HepG2 (cell line): Measurements from ENCODE around the gene MAP2K3. TPM values are rescaled to one million over a fixed set of nuclear protein-coding genes. Genes with fewer than 3 reads are reported as not detected.

ENCODE experiments used
- ATAD3A ChIP-seq: sonication (generic); formaldehyde crosslinking; IDR thresholded peaks from 2 replicates; pipeline ENCODE4 v1.4.0; 2020; ENCODE audit warnings: missing genetic modification reagents
- CHD4 ChIP-seq: fragments of 200-600 bp; sonication (generic); IDR thresholded peaks from 2 replicates; pipeline ENCODE4 v1.7.0; 2017; ENCODE audit warnings: mild to moderate bottlenecking, low read length, borderline replicate concordance
- DNMT1 ChIP-seq: sonication (generic); formaldehyde crosslinking; IDR thresholded peaks from 2 replicates; pipeline ENCODE4 v1.5.1; 2020; ENCODE audit warnings: mild to moderate bottlenecking, missing genetic modification reagents
- FOXP1 ChIP-seq, 2 experiments: fragments of 450-650 bp in 1 of 2; IDR thresholded peaks; 2 replicates each; pipeline ENCODE4 v1.6.1; 2017 to 2018; ENCODE audit warnings: antibody characterized with exemption in 1 of 2
- IRF2 ChIP-seq: IDR thresholded peaks from 2 replicates; pipeline ENCODE4 v1.6.1; 2018; ENCODE audit warnings: missing genetic modification reagents, missing compliant biosample characterization
- KAT2B ChIP-seq: fragments of 150-350 bp; IDR thresholded peaks from 2 replicates; pipeline ENCODE4 v1.6.1; 2014; ENCODE audit warnings: low read depth, low read length, borderline replicate concordance
- MAFK ChIP-seq, 2 experiments: IDR thresholded peaks in 1 of 2; conservative IDR thresholded peaks in 1 of 2; 2 replicates each; pipeline ENCODE4 v1.6.1; 2011; ENCODE audit warnings: improper control_type of control experiment in 2 of 2, low read length in 2 of 2
- NCOA1 ChIP-seq: sonication (generic); formaldehyde crosslinking; IDR thresholded peaks from 2 replicates; pipeline ENCODE4 v1.9.0; 2021; ENCODE audit warnings: missing genetic modification reagents
- NCOR1 ChIP-seq: fragments of 200-600 bp; sonication (generic); IDR thresholded peaks from 2 replicates; pipeline ENCODE4 v1.7.0; 2017; ENCODE audit warnings: antibody characterized with exemption, low read length, borderline replicate concordance
- RARA ChIP-seq: IDR thresholded peaks from 2 replicates; pipeline ENCODE4 v1.6.1; 2016; ENCODE audit warnings: missing genetic modification reagents, missing compliant biosample characterization
- RBM39 ChIP-seq: fragments of 200-400 bp; formaldehyde crosslinking; IDR thresholded peaks from one replicate; pipeline ENCODE4 v1.6.1; 2018; ENCODE audit warnings: antibody characterized with exemption, mild to moderate bottlenecking, low read depth, low read length; ENCODE audit not compliant: poor library complexity, severe bottlenecking
- SP4 ChIP-seq: sonication (generic); formaldehyde crosslinking; IDR thresholded peaks from 2 replicates; pipeline ENCODE4 v1.8.1; 2023; ENCODE audit warnings: mild to moderate bottlenecking, missing genetic modification reagents
- ZFP82 ChIP-seq: sonication (generic); formaldehyde crosslinking; IDR thresholded peaks from 2 replicates; pipeline ENCODE4 v1.5.1; 2020; ENCODE audit warnings: mild to moderate bottlenecking, missing genetic modification reagents, borderline replicate concordance
- ZFX ChIP-seq: sonication (generic); formaldehyde crosslinking; IDR thresholded peaks from 2 replicates; pipeline ENCODE4 v1.4.0; 2020; ENCODE audit warnings: mild to moderate bottlenecking, low read depth, missing genetic modification reagents, moderate library complexity
- ZNF256 ChIP-seq: sonication (generic); formaldehyde crosslinking; conservative IDR thresholded peaks from 2 replicates; pipeline ENCODE4 v1.4.0; 2020; ENCODE audit warnings: missing genetic modification reagents
- ZNF660 ChIP-seq: sonication (generic); formaldehyde crosslinking; IDR thresholded peaks from 2 replicates; pipeline ENCODE4 v1.5.1; 2020; ENCODE audit warnings: mild to moderate bottlenecking, low read depth, missing genetic modification reagents, borderline replicate concordance
- ZNF678 ChIP-seq: sonication (generic); formaldehyde crosslinking; IDR thresholded peaks from 2 replicates; pipeline ENCODE4 v1.4.0; 2020; ENCODE audit warnings: mild to moderate bottlenecking, missing genetic modification reagents
- ZNF766 ChIP-seq: sonication (generic); formaldehyde crosslinking; IDR thresholded peaks from 2 replicates; pipeline ENCODE4 v1.5.0; 2020; ENCODE audit warnings: missing genetic modification reagents, borderline replicate concordance
- polyA plus RNA-seq, 8 experiments: library from polyadenylated mRNA; depleted of rRNA in 3 of 8; stranded (reverse) in 7 of 8; unstranded in 1 of 8; fragments of >200 nt; fragmentation: Illumina TruSeq in 4 of 8; extraction: Trizol in 4 of 8; gene quantifications; 2 replicates each; pipeline versions ENCODE4 v1.2.1 to v1.2.3, GENCODE V29; 2011 to 2016; ENCODE audit warnings: low read depth in 4 of 8, missing spikeins in 1 of 8, mixed read lengths in 1 of 8; ENCODE audit not compliant: insufficient read depth in 1 of 8
- total RNA-seq, 5 experiments: library from RNA; depleted of rRNA; stranded (reverse); fragments of >200 nt; fragmentation: Illumina TruSeq; extraction: Trizol; gene quantifications; 2 replicates each; pipeline ENCODE4 v1.2.3, GENCODE V29; 2016; ENCODE audit warnings: low read depth in 1 of 5
- TF ChIP-seq, protein P1 (sequence below): sonication (generic); formaldehyde crosslinking; IDR thresholded peaks from 2 replicates; pipeline ENCODE4 v1.8.1; 2023; ENCODE audit warnings: mild to moderate bottlenecking, missing genetic modification reagents
- TF ChIP-seq, protein P2 (sequence below): sonication (generic); formaldehyde crosslinking; IDR thresholded peaks from 2 replicates; pipeline ENCODE4 v1.9.0; 2022; ENCODE audit warnings: low read depth, missing genetic modification reagents
- TF ChIP-seq, protein P3 (sequence below): sonication (generic); formaldehyde crosslinking; IDR thresholded peaks from 2 replicates; pipeline ENCODE4 v1.4.0; 2020; ENCODE audit warnings: low read depth, mild to moderate bottlenecking, missing genetic modification reagents
- TF ChIP-seq, protein P4 (sequence below): sonication (generic); formaldehyde crosslinking; IDR thresholded peaks from 2 replicates; pipeline ENCODE4 v1.5.1; 2020; ENCODE audit warnings: missing genetic modification reagents, mild to moderate bottlenecking, borderline replicate concordance
- TF ChIP-seq, protein P5 (sequence below), 2 experiments: sonication (generic) in 1 of 2; formaldehyde crosslinking in 1 of 2; IDR thresholded peaks; 2 replicates each; pipeline versions ENCODE4 v1.4.0 to v1.6.1; 2018 to 2020; ENCODE audit warnings: missing genetic modification reagents in 2 of 2, borderline replicate concordance in 1 of 2, low read depth in 1 of 2, mild to moderate bottlenecking in 1 of 2, missing biosample characterization in 1 of 2

Gene MAP2K3
- total and polyA plus RNA-seq, 2 of the 13 experiments (the other 11 are each of a cell fraction or from before 2014, with no cell fraction given), result 20.5 to 27.4 TPM

DNA sequence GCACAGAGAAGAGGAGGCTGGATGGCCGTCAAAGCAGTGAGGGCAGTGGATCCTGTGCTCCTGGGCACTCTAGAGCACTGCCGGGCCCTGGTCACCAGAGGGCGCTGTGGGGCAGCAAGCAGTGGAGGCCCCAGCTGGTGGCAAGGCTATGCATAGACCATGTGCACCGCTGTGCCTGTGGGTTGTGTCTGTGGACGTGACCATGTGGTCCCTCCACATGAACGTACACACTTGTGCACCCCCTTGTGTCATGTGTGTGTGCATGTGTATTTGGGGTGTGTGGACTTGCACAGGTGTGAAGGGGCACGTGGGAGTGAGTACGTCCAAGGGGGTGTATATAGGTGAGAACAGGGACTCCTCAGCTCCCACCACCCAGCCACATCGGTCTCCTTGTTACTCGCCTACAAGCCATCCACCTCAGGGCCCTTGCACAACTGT lies 4.4 kb upstream of the MAP2K3 start (continued):
- peak; percentile 58; the same call in 1 of the 2 replicates for TF ChIP-seq SP4 (CRISPR knock-in tag)
- TF ChIP-seq RARA (CRISPR knock-in tag), result no peak
- TF ChIP-seq ZNF660 (CRISPR knock-in tag), result no peak
- TF ChIP-seq DNMT1 (CRISPR knock-in tag), result no peak
- TF ChIP-seq ZNF256 (CRISPR knock-in tag), result no peak
- no peak for TF ChIP-seq RBM39
- no peak for TF ChIP-seq ZNF766 (CRISPR knock-in tag)
- TF ChIP-seq NCOR1, result no peak
- TF ChIP-seq KAT2B, result no peak
- TF ChIP-seq CHD4, result no peak
- no peak for TF ChIP-seq NCOA1
- peak; percentile 50; the same call in 1 of the 2 replicates for TF ChIP-seq IRF2
- TF ChIP-seq, protein P1, sequence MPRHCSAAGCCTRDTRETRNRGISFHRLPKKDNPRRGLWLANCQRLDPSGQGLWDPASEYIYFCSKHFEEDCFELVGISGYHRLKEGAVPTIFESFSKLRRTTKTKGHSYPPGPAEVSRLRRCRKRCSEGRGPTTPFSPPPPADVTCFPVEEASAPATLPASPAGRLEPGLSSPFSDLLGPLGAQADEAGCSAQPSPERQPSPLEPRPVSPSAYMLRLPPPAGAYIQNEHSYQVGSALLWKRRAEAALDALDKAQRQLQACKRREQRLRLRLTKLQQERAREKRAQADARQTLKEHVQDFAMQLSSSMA (CRISPR knock-in tag), result no peak
- TF ChIP-seq, protein P2, sequence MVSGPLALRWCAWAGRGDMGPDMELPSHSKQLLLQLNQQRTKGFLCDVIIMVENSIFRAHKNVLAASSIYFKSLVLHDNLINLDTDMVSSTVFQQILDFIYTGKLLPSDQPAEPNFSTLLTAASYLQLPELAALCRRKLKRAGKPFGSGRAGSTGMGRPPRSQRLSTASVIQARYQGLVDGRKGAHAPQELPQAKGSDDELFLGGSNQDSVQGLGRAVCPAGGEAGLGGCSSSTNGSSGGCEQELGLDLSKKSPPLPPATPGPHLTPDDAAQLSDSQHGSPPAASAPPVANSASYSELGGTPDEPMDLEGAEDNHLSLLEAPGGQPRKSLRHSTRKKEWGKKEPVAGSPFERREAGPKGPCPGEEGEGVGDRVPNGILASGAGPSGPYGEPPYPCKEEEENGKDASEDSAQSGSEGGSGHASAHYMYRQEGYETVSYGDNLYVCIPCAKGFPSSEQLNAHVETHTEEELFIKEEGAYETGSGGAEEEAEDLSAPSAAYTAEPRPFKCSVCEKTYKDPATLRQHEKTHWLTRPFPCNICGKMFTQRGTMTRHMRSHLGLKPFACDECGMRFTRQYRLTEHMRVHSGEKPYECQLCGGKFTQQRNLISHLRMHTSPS, result no peak
- TF ChIP-seq, protein P3, sequence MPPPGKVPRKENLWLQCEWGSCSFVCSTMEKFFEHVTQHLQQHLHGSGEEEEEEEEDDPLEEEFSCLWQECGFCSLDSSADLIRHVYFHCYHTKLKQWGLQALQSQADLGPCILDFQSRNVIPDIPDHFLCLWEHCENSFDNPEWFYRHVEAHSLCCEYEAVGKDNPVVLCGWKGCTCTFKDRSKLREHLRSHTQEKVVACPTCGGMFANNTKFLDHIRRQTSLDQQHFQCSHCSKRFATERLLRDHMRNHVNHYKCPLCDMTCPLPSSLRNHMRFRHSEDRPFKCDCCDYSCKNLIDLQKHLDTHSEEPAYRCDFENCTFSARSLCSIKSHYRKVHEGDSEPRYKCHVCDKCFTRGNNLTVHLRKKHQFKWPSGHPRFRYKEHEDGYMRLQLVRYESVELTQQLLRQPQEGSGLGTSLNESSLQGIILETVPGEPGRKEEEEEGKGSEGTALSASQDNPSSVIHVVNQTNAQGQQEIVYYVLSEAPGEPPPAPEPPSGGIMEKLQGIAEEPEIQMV (CRISPR knock-in tag), result no peak
- no peak for TF ChIP-seq ZNF678 (CRISPR knock-in tag)
- TF ChIP-seq, protein P4, sequence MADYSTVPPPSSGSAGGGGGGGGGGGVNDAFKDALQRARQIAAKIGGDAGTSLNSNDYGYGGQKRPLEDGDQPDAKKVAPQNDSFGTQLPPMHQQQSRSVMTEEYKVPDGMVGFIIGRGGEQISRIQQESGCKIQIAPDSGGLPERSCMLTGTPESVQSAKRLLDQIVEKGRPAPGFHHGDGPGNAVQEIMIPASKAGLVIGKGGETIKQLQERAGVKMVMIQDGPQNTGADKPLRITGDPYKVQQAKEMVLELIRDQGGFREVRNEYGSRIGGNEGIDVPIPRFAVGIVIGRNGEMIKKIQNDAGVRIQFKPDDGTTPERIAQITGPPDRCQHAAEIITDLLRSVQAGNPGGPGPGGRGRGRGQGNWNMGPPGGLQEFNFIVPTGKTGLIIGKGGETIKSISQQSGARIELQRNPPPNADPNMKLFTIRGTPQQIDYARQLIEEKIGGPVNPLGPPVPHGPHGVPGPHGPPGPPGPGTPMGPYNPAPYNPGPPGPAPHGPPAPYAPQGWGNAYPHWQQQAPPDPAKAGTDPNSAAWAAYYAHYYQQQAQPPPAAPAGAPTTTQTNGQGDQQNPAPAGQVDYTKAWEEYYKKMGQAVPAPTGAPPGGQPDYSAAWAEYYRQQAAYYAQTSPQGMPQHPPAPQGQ (CRISPR knock-in tag), result no peak
- TF ChIP-seq, protein P5, sequence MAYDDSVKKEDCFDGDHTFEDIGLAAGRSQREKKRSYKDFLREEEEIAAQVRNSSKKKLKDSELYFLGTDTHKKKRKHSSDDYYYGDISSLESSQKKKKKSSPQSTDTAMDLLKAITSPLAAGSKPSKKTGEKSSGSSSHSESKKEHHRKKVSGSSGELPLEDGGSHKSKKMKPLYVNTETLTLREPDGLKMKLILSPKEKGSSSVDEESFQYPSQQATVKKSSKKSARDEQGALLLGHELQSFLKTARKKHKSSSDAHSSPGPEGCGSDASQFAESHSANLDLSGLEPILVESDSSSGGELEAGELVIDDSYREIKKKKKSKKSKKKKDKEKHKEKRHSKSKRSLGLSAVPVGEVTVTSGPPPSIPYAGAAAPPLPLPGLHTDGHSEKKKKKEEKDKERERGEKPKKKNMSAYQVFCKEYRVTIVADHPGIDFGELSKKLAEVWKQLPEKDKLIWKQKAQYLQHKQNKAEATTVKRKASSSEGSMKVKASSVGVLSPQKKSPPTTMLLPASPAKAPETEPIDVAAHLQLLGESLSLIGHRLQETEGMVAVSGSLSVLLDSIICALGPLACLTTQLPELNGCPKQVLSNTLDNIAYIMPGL (CRISPR knock-in tag; IDR thresholded peaks at IDR 0.05; ENCODE audit: borderline replicate concordance in 1 of 2, low read depth in 1 of 2), result peak in 1 of 2 experiments; percentile 85; a peak in 2 of 4 replicates
- TF ChIP-seq MAFK (conservative IDR thresholded peaks at IDR 0.05 in 1 of 2, IDR thresholded peaks at IDR 0.05 in 1 of 2; ENCODE audit: low read length in 2 of 2), result no peak
- TF ChIP-seq FOXP1 (IDR thresholded peaks at IDR 0.05), result no peak
- no peak for TF ChIP-seq FOXP1 (CRISPR knock-in tag; IDR thresholded peaks at IDR 0.05)
- TF ChIP-seq ZFX (CRISPR knock-in tag), result peak; percentile 46; the same call in 1 of the 2 replicates
- no peak for TF ChIP-seq ZFP82 (CRISPR knock-in tag)
- no peak for TF ChIP-seq ATAD3A (CRISPR knock-in tag)
